AG04450 (cell line): ENCODE data around the gene RGS16. TPM values are rescaled to one million over a fixed set of nuclear protein-coding genes. Genes with fewer than 3 reads are reported as not detected.
A peak's percentile ranks its signal among the peaks of the same experiment; 100 is the strongest.

Source experiments
- CTCF ChIA-PET: fragments of 300-600, 350-600 bp; formaldehyde crosslinking; extraction: SDS; loops from one replicate; lab custom pipeline; 2022; ENCODE audit warnings: antibody characterized with exemption, inconsistent platforms; lab: Charles Lee
- POLR2A ChIA-PET: fragments of 350-600 bp; formaldehyde crosslinking; extraction: SDS; loops from one replicate; lab custom pipeline; 2021; ENCODE audit warnings: antibody characterized with exemption, inconsistent platforms; lab: Yijun Ruan, JAX
- DNase-seq: peaks from one replicate; pipeline ENCODE4 v3.0.0-alpha.2; 2011; ENCODE audit warnings: low read depth, low spot score
- H3K27ac ChIP-seq: one replicate; pipeline ENCODE4 v1.5.1; 2012; ENCODE audit warnings: low read depth, low read length, control low read depth
- H3K27me3 ChIP-seq: one replicate; pipeline ENCODE4 v1.6.0; 2012; ENCODE audit warnings: low read length; ENCODE audit not compliant: control insufficient read depth, insufficient read depth
- H3K4me3 ChIP-seq: 2 replicates; pipeline ENCODE4 v1.5.1; 2011; ENCODE audit warnings: mild to moderate bottlenecking, low read depth, low read length, control low read depth
- H3K9me3 ChIP-seq: 2 replicates; pipeline ENCODE4 v1.5.1; 2012; ENCODE audit warnings: low read length; ENCODE audit not compliant: control insufficient read depth, insufficient read depth
- CTCF ChIP-seq: IDR thresholded peaks from 2 replicates; pipeline ENCODE4 v1.5.1; 2011; ENCODE audit warnings: low read depth, low read length, control low read depth, inconsistent platforms
- polyA plus RNA-seq: library from polyadenylated mRNA; depleted of rRNA; stranded (reverse); fragments of >200 nt; gene quantifications from 2 replicates; pipeline ENCODE4 v1.2.3, GENCODE V29; 2011

RGS16 gene
- polyA plus RNA-seq, 1 experiment, result 0.10 TPM

GRCh38 chr1:182587093-182587492 lies 17.1 kb downstream of the RGS16 start:
- Histone ChIP-seq H3K4me3 (no peak overlapping the region), H3K9me3 (no peaks in the 10 kb centered on the region), H3K27me3 (peaks cover 5% of the 10 kb centered on the region), H3K27ac (no peak overlapping the region)
- no peak for TF ChIP-seq CTCF
- ChIA-PET CTCF (interaction anchor here (1.5 to 5.2 kb wide), 4 partner anchors 9 to 444 kb away, joined by 3 to 43 read pairs (median 5); no protein-coding TSS in a partner anchor), POLR2A (no interaction called here)
- no peak for DNase-seq

DNA sequence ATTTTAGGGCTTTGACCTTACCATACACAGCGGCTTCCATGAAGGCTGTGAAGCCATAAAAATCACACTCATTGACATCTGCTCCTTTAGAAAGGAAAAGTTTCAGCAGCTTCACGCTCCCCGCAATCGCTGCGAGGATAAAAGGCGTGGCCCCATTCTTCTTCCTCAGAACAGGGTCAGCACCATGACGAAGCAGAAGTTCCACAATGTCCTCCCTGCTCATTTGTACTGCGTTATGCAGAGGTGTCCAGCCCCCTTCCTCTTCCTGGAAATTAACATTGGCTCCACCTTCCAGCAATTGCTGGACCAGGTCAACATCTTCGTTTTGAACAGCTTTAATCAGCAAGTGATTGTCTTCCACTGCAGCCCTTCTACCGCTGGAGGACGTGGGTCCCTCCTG lies 17.8 kb downstream of the RGS16 start:
- DNase-seq, result no peak
- ChIA-PET POLR2A (no interaction called here), CTCF (interaction anchor here (1.5 kb wide), 1 partner anchor 10 kb away, joined by 3 read pairs; no protein-coding TSS in a partner anchor)
- Histone ChIP-seq H3K4me3 (no peak overlapping the region), H3K27ac (no peak overlapping the region), H3K9me3 (no peaks in the 10 kb centered on the region), H3K27me3 (no peaks in the 10 kb centered on the region)
- no peak for TF ChIP-seq CTCF

DNA sequence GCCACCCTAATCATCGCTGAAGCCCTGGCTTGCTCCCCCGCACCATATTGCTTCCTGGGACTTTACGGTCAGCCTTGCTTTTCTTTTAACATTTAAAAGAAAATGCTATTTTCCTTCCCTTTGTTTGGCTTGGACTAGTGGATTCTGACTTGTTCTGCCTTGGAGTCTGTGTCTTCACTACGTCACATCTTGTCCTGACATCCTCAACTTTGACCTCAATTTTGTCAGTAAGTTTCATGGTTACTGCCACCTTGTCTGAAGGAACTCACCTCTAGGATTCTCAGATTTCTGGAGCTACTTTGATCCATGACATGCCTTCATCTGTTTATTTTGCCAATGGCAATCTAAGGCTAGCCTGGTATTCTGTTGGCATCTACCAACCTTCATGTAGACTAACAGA lies 19.4 kb downstream of the RGS16 start:
- CTCF ChIA-PET, result no interaction called here
- TF ChIP-seq CTCF, result no peak

GRCh38 chr1:182580736-182581135 lies 23.5 kb downstream of the RGS16 start:
- POLR2A ChIA-PET, result no interaction called here
- no peaks in the 10 kb centered on the region for H3K9me3 ChIP-seq
- CTCF ChIA-PET, result interaction anchor here (1.3 kb wide), 1 partner anchor 15 kb away, joined by 4 read pairs; no protein-coding TSS in a partner anchor
- no peaks in the 10 kb centered on the region for H3K27me3 ChIP-seq
- no peak overlapping the region for H3K27ac ChIP-seq
- no peak for TF ChIP-seq CTCF
- H3K4me3 ChIP-seq, result no peak overlapping the region
- no peak for DNase-seq

More for the DNA sequence above, 19.4 kb downstream of the RGS16 start:
- no peak for DNase-seq
- Histone ChIP-seq H3K27me3 (no peaks in the 10 kb centered on the region), H3K9me3 (no peaks in the 10 kb centered on the region), H3K4me3 (no peak overlapping the region), H3K27ac (no peak overlapping the region)
- POLR2A ChIA-PET, result no interaction called here

DNA sequence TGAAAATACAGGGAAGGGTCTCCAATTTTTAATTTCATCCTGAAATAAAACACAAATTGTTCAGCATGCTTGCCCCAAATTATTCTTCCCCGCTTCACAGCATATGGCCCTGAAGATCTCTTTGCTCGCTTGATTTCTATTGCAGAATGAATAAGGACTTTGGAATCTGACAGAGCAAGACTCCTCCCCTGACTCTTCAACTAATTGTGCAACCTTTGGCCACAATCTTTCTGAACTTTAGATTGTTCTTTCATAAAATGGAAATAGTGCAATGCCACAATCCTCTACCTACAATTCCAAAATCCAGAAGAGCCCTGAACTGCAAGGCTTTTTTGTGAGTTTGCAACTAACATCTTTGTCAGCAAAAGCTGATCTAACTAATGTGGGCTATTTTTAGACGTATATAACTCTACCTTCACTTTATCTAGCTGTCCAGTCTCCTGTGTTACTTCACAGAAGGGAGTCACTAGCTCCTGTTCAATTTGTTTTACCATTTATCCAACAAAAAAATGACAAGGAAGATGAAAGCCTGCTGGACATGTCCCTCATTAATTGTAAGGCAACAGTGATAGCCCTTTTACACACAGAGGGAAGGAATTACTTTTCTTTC lies 28.5 kb downstream of the RGS16 start:
- POLR2A ChIA-PET, result no interaction called here
- Histone ChIP-seq H3K27ac (no peak overlapping the region), H3K9me3 (no peaks in the 10 kb centered on the region), H3K27me3 (no peaks in the 10 kb centered on the region), H3K4me3 (no peak overlapping the region)
- TF ChIP-seq CTCF, result no peak
- CTCF ChIA-PET, result interaction anchor here (0.8 to 3.2 kb wide), 3 partner anchors 20 to 211 kb away, joined by 3 to 22 read pairs (median 5); no protein-coding TSS in a partner anchor
- DNase-seq, result peak; percentile 7
